IMR-90 (cell line): ENCODE data around the gene RPS6KA4.

ENCODE experiments used
- BHLHE40 ChIP-seq: fragments of 150-350 bp; IDR thresholded peaks from 2 replicates; pipeline ENCODE4 v1.6.1; 2016; ENCODE audit warnings: mild to moderate bottlenecking, low read depth, low read length
- FOS ChIP-seq: fragments of 150-350 bp; IDR thresholded peaks from 2 replicates; pipeline ENCODE4 v1.6.1; 2016; ENCODE audit warnings: low read depth, low read length
- MAFK ChIP-seq: IDR thresholded peaks from 2 replicates; pipeline ENCODE4 v1.6.1; 2012; ENCODE audit warnings: low read depth, low read length, improper control_type of control experiment
- POLR2A ChIP-seq: IDR thresholded peaks from 2 replicates; pipeline ENCODE4 v1.6.1; 2012; ENCODE audit warnings: mild to moderate bottlenecking, low read depth, low read length
- RAD21 ChIP-seq: IDR thresholded peaks from 2 replicates; pipeline ENCODE4 v1.6.1; 2012; ENCODE audit warnings: low read length, improper control_type of control experiment
- RCOR1 ChIP-seq: IDR thresholded peaks from 2 replicates; pipeline ENCODE4 v1.6.1; 2012; ENCODE audit warnings: mild to moderate bottlenecking, low read length, improper control_type of control experiment; ENCODE audit not compliant: insufficient replicate concordance
- RFX5 ChIP-seq: IDR thresholded peaks from 2 replicates; pipeline ENCODE4 v1.8.0; 2012; ENCODE audit warnings: low read depth, mild to moderate bottlenecking, low read length, moderate library complexity
- SMC3 ChIP-seq: fragments of 150-350 bp; IDR thresholded peaks from 2 replicates; pipeline ENCODE4 v1.6.1; 2016; ENCODE audit warnings: low read depth, mild to moderate bottlenecking, antibody characterized with exemption, low read length, moderate library complexity
- TF ChIP-seq, protein P1 (sequence below): conservative IDR thresholded peaks from 2 replicates; pipeline ENCODE4 v1.5.1; 2012; ENCODE audit warnings: mild to moderate bottlenecking, low read depth, low read length, improper control_type of control experiment
- TF ChIP-seq, protein P2 (sequence below): fragments of 150-350 bp; IDR thresholded peaks from 2 replicates; pipeline ENCODE4 v1.6.1; 2017; ENCODE audit warnings: mild to moderate bottlenecking, antibody characterized with exemption, low read length, low read depth

DNA sequence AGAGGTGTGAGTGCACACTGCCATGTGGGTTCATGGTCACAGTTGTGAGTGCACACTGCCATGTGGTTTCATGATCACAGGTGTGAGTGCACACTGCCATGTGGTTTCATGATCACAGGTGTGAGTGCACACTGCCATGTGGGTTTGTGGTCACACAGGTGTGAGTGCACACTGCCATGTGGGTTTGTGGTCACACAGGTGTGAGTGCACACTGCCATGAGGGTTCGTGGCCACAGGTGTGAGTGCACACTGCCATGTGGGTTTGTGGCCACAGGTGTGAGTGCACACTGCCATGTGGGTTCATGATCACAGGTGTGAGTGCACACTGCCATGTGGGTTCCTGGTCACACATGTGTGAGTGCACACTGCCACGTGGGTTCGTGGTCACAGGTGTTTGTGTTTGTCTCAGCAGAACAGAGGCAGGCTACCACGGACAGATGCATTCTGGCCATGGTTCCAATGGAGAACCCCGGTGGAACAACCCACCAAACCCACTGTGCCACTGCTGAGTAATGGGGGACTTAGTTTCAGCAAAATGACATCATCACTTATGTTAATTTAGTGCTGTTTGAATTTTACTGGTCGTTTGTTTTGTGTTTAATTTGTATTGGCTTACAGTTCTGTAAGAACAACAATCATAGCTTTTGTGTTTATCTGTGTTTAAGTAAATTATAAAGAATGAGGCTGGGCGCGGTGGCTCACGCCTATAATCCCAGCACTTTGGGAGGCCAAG is 57.2 kb downstream of the RPS6KA4 start:
- TF ChIP-seq, protein P1, sequence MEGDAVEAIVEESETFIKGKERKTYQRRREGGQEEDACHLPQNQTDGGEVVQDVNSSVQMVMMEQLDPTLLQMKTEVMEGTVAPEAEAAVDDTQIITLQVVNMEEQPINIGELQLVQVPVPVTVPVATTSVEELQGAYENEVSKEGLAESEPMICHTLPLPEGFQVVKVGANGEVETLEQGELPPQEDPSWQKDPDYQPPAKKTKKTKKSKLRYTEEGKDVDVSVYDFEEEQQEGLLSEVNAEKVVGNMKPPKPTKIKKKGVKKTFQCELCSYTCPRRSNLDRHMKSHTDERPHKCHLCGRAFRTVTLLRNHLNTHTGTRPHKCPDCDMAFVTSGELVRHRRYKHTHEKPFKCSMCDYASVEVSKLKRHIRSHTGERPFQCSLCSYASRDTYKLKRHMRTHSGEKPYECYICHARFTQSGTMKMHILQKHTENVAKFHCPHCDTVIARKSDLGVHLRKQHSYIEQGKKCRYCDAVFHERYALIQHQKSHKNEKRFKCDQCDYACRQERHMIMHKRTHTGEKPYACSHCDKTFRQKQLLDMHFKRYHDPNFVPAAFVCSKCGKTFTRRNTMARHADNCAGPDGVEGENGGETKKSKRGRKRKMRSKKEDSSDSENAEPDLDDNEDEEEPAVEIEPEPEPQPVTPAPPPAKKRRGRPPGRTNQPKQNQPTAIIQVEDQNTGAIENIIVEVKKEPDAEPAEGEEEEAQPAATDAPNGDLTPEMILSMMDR: no peak
- TF ChIP-seq POLR2A: no peak
- no peak for TF ChIP-seq MAFK
- TF ChIP-seq RAD21: no peak
- no peak for TF ChIP-seq FOS
- TF ChIP-seq, protein P2, sequence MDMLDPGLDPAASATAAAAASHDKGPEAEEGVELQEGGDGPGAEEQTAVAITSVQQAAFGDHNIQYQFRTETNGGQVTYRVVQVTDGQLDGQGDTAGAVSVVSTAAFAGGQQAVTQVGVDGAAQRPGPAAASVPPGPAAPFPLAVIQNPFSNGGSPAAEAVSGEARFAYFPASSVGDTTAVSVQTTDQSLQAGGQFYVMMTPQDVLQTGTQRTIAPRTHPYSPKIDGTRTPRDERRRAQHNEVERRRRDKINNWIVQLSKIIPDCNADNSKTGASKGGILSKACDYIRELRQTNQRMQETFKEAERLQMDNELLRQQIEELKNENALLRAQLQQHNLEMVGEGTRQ: no peak
- no peak for TF ChIP-seq SMC3
- TF ChIP-seq RCOR1: no peak
- TF ChIP-seq BHLHE40: no peak
- TF ChIP-seq RFX5: no peak
